Coronary artery (tissue), 2 donors: Measurements from ENCODE around the gene MAGI1.

Source experiments
- DNase-seq: peaks from one replicate; pipeline ENCODE4 v3.0.0-alpha.2; 2017; ENCODE audit warnings: low spot score
- H3K27ac ChIP-seq, 2 donors: fragments of 200-600 bp; sonication (generic); one replicate each; pipeline ENCODE4 v1.5.1; 2016 to 2019
- H3K4me3 ChIP-seq: fragments of 200-600 bp; sonication (generic); 2 replicates; pipeline ENCODE4 v1.5.1; 2016; ENCODE audit warnings: mild to moderate bottlenecking, moderate library complexity
- CTCF ChIP-seq: fragments of 200-600 bp; sonication (generic); IDR thresholded peaks from one replicate; pipeline ENCODE4 v1.5.1; 2019; ENCODE audit warnings: antibody characterized with exemption

The MAGI1 gene

GRCh38 chr3:65385805-65386204 is 652.9 kb downstream of the MAGI1 start:
- no peak for TF ChIP-seq CTCF
- no peak for DNase-seq
- no peak overlapping the region for H3K27ac ChIP-seq
- no peak overlapping the region for H3K4me3 ChIP-seq

GRCh38 chr3:65381496-65382010 is 657.2 kb downstream of the MAGI1 start:
- Histone ChIP-seq H3K4me3 (no peak overlapping the region), H3K27ac (no peak overlapping the region)
- TF ChIP-seq CTCF, result no peak
- DNase-seq, result no peak

- no peak overlapping the region for H3K4me3 ChIP-seq
- no peak for TF ChIP-seq CTCF
- no peak for DNase-seq
- H3K27ac ChIP-seq, result no peak overlapping the region
Observed at GRCh38 chr3:65379223-65379622, 659.5 kb downstream of the MAGI1 start.

- DNase-seq, result no peak
- TF ChIP-seq CTCF, result no peak
- no peak overlapping the region for H3K27ac ChIP-seq
- no peak overlapping the region for H3K4me3 ChIP-seq
Observed at GRCh38 chr3:65377637-65378036, 661.1 kb downstream of the MAGI1 start.

GRCh38 chr3:65376426-65376825 is 662.3 kb downstream of the MAGI1 start:
- Histone ChIP-seq H3K27ac (no peak overlapping the region), H3K4me3 (no peak overlapping the region)
- DNase-seq, result no peak
- TF ChIP-seq CTCF, result no peak

GRCh38 chr3:65371053-65371452 is 667.7 kb downstream of the MAGI1 start:
- H3K4me3 ChIP-seq, result no peak overlapping the region
- no peak for TF ChIP-seq CTCF
- H3K27ac ChIP-seq, result no peak overlapping the region
- DNase-seq, result no peak

GRCh38 chr3:65368866-65369265 is 669.9 kb downstream of the MAGI1 start:
- Histone ChIP-seq H3K4me3 (no peak overlapping the region), H3K27ac (no peak overlapping the region)
- no peak for DNase-seq
- no peak for TF ChIP-seq CTCF
